Smooth muscle cell of the coronary artery (primary cell): ENCODE results near the gene PLEKHN1. TPM values are rescaled to one million over a fixed set of nuclear protein-coding genes. Genes with fewer than 3 reads are reported as not detected.

Experiments used
- total RNA-seq: library from RNA; depleted of rRNA; stranded (reverse); fragments of >200 nt; gene quantifications from 2 replicates; pipeline ENCODE4 v1.2.3, GENCODE V29; 2014; ENCODE audit warnings: low replicate concordance

Gene PLEKHN1, protein sequence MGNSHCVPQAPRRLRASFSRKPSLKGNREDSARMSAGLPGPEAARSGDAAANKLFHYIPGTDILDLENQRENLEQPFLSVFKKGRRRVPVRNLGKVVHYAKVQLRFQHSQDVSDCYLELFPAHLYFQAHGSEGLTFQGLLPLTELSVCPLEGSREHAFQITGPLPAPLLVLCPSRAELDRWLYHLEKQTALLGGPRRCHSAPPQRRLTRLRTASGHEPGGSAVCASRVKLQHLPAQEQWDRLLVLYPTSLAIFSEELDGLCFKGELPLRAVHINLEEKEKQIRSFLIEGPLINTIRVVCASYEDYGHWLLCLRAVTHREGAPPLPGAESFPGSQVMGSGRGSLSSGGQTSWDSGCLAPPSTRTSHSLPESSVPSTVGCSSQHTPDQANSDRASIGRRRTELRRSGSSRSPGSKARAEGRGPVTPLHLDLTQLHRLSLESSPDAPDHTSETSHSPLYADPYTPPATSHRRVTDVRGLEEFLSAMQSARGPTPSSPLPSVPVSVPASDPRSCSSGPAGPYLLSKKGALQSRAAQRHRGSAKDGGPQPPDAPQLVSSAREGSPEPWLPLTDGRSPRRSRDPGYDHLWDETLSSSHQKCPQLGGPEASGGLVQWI
- under 0.01 and 0.60 TPM in 2 replicates for total RNA-seq

DNA sequence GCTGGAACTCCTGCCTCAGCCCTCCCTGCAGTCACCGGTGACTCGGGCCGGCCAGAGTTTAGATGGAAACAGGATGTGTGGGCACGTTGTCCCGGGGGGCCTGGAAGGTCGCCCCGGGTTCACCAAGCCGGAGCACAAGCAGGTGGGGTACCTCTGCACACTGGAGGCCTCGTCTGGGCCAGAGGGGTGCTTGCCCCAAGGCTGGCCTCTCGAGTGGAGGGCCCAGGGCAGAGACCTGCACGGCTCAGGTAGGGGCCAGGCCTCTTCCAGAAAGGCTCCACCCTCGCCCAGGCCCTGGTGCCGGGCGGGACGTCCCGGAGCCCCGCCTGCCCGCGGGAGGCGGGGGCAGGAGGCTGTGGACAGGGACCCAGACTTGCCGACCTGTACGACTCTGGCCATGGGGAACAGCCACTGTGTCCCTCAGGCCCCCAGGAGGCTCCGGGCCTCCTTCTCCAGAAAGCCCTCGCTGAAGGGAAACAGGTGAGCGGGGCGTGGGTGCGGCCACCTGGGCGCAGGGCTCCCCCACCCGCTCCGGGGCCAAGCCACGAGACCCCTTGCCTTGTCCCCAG, at the start of gene PLEKHN1:
TSS of gene PLEKHN1 (plus strand) at position 348 of the 569 bp plus-strand sequence. CDS start at position 398, 50 bp downstream.

DNA sequence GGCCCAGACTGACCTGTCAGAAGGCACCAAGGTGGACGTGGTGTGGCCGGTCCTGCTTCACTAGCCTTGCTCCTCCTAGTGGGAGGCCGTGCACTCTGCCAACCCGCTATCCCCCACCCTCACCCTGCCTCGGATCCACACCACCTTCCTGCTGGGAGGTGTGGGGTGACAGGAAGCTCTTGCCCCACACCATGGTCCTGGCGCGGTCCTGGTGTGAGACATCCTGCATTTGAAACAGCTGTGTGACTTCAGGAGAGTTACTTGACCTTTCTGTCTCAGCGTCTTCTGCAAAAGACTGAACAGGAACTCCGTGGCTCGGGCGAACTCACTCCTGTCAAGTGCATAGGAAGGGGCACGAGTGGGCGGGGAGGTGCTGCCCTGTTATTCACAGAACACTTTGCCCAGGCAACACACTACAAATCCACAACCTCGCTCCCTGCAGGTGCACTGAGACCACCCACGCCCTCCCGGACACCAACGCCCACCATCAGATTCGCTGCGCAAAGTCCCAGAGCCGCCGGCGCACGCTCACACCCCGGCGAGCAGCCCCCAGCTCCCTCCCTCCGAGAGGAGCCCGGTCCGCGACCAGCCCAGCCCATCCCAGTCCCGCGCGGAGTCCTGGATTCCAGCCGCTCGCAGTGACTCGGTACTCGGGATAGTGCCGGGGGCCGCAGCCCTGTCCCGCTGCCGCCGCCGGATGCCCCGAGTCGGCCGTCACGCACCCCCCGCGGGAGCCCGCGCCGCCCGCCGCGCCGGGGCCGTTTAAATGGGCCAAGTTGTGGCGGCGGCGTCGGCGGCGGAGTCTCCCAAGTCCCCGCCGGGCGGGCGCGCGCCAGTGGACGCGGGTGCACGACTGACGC, 42.9 kb upstream of the PLEKHN1 start, which contains the start of gene SAMD11:
TSS of gene SAMD11 (plus strand) at position 793 of the 860 bp plus-strand sequence. CDS start 509 bp downstream, outside the sequence.

DNA sequence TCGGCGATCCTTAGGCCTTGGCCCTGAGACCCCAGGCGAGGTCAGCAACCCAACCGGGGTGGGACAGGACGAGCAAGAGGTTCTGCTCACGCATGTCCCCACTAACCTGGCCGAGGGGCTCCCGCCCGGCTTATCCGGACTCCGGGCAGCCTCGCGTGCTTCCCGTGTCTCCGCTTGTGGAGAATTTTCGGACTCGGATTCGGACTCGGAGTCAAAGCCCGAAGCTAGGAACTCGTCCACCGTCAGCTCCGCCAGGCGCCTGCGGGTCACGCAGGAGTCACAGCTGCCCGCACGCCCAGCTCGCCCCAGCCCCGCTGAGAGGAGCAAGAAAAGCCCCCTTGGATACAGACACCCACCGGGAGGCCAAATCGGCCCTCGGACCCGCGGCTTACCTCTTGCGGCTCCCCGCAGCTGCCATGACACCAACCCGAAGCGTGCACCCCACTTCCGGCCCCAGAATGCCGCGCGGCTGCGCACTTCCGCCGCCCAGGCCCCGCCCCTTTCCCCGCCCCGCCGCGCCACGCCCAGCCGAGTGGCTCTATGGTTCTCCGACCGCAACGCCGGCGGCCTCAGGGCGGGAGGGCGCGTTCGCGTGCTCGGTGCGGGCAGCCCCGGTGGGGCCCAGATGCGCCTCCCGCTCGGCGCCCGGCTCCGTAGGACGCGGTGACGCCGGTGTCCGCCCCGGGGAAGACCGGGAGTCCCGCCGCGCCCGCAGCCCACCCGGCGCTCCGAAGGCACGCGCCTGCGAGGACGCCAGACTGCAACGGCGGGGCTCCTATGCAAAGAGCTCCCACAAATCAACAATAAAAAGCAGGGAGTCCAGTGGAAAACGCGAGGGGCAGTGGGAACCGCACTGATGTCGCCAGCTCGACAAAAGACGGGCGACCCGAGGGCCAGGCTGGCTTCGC, 7.2 kb upstream of the PLEKHN1 start, which contains the start of gene NOC2L:
TSS of gene NOC2L (minus strand) at position 434 of the 908 bp plus-strand sequence. CDS start at position 418, 16 bp downstream.

DNA sequence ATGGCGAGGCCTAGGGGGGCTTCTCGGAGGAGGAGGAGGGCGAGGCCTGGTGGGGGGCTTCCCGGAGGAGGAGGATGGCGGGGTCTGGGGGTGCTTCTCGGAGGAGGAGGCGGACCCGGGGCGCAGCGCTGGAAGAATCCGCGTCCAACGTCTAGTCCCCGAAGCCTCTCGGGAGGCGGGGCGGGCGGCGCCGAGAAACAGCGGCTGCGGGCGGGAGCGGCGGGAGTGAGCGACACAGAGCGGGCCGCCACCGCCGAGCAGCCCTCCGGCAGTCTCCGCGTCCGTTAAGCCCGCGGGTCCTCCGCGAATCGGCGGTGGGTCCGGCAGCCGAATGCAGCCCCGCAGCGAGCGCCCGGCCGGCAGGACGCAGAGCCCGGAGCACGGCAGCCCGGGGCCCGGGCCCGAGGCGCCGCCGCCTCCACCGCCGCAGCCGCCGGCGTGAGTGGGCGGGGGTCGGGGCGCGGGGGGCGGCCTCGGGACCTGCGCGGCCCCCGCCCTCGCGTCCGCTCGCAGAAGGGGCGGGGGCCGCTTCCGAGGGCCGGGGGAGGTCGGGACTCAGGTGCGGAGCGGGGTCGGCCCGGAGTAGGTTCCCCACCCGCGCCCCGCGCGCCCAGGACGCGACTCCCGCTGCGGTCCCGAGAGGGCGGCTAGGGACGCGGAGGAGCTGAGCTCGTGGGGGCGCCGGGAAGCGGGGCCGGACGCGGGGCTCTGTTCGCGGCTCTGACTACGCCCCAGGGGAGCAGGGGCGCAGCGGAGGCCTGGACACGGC, 5.7 kb upstream of the PLEKHN1 start, which contains the start of gene KLHL17:
TSS of gene KLHL17 (plus strand) at position 222 of the 769 bp plus-strand sequence. CDS start at position 332, 110 bp downstream.

DNA sequence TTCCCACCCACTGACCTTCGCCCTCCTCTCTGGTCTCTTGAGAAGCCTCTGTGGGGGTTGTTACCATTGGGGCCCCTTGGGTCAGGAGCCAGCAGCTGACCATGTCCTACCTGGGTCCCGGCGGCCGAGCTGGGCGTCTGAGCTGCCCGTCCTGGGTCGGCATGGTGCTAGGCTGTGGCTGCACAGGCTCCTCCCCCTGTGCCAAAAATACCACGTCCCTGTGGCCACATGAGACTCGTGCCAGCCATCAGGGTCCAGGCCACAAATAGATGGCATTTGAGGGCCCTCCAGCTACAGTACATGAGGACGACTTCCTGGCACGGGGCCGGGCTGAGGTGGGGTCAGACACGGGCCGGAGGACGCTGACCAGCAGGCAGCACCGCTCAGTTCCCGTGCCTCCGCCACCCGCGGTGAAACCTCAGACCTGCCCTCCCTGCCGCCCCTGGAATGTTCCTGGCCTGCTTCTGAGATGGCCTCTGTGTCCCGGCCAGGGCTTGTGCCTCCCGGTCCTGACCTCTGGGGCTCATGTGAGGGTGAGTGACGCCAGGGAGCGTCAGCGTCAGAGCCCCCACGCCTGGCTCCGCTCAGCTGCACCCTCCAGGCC, 15.8 kb downstream of the PLEKHN1 start, which contains the start of gene PERM1:
TSS of gene PERM1 (minus strand) at position 139 of the 604 bp plus-strand sequence. CDS start 1,064 bp downstream, outside the sequence.

GRCh38 chr1:999725-1000356, 33.6 kb downstream of the PLEKHN1 start, which contains the start of gene HES4:
Gene HES4, minus strand, starts transcription at chr1:1000097. Its CDS starts 124 bp downstream, at chr1:999973.

GRCh38 chr1:1013105-1013921, 47.0 kb downstream of the PLEKHN1 start, which contains the start of gene ISG15:
Gene ISG15, plus strand, starts transcription at chr1:1013497. Its CDS starts 77 bp downstream, at chr1:1013574.

GRCh38 chr1:1020000-1020404, 53.7 kb downstream of the PLEKHN1 start, which contains the start of gene AGRN:
Gene AGRN, plus strand, starts transcription at chr1:1020120. Its CDS starts 53 bp downstream, at chr1:1020173.

Other genes starting within 250 kb of the PLEKHN1 start
- gene SAMD11, start 42.6 kb upstream of the PLEKHN1 start, total RNA-seq = 0.23 and 4.4 TPM in 2 replicates
- gene NOC2L, start 7.2 kb upstream of the PLEKHN1 start, total RNA-seq = 60.7 and 94.6 TPM in 2 replicates
- gene KLHL17, start 5.9 kb upstream of the PLEKHN1 start, total RNA-seq = 2.8 and 5.0 TPM in 2 replicates
- 0.12 and 0.15 TPM in 2 replicates for gene PERM1, start 15.6 kb downstream of the PLEKHN1 start, total RNA-seq
- 1.9 and 19.8 TPM in 2 replicates for gene HES4, start 33.6 kb downstream of the PLEKHN1 start, total RNA-seq
- gene ISG15, start 47.0 kb downstream of the PLEKHN1 start, total RNA-seq = 41.5 and 138 TPM in 2 replicates
- 27.4 and 48.4 TPM in 2 replicates for gene AGRN, start 53.6 kb downstream of the PLEKHN1 start, total RNA-seq
- not detected in 2 replicates for gene RNF223, start 107.8 kb downstream of the PLEKHN1 start, total RNA-seq
- gene C1orf159, start 149.6 kb downstream of the PLEKHN1 start, total RNA-seq = 2.1 and 3.7 TPM in 2 replicates
- gene TTLL10, start 207.4 kb downstream of the PLEKHN1 start, total RNA-seq = not detected in 2 replicates
- gene TNFRSF18, start 240.1 kb downstream of the PLEKHN1 start, total RNA-seq = not detected in 2 replicates
- not detected in 2 replicates for gene TNFRSF4, start 247.7 kb downstream of the PLEKHN1 start, total RNA-seq